GM23248 (cell line): ENCODE measurements around the gene LPGAT1.

Source experiments
- EZH2 ChIP-seq: fragments of 200-600 bp; sonication (generic); IDR thresholded peaks from 2 replicates; pipeline ENCODE4 v1.6.1; 2018; ENCODE audit warnings: antibody characterized with exemption, mild to moderate bottlenecking; ENCODE audit not compliant: insufficient read depth, poor library complexity, severe bottlenecking
- EZH2phosphoT487 ChIP-seq: fragments of 200-600 bp; sonication (generic); IDR thresholded peaks from 2 replicates; pipeline ENCODE4 v1.6.1; 2018; ENCODE audit warnings: antibody characterized with exemption, moderate library complexity, mild to moderate bottlenecking, low read depth; ENCODE audit not compliant: insufficient read depth

DNA sequence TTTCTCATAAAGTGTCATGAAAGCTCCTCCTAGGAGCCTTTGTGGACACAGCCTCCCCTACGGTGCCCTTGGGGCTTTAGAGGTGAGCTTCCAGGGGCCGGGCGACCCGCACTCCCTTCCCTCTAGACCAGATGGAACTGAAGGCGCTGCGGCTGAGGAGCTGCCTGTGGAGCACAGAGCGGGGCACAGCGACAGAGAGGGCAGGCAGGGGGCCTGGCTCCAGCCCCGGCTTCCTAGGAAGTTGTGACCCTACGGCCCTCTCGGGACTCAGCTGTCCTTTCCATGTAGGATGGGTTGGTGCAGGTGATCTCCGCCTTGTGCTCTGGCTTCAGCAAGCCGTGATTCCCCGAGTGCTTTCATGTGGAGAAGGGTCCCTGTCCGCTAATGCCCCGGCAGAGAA is 131.5 kb downstream of the LPGAT1 start:
- TF ChIP-seq EZH2 = no peak
- no peak for TF ChIP-seq EZH2phosphoT487
